Parathyroid adenoma (tissue), 2 donors: ENCODE measurements around the gene ATG9B.

ENCODE experiments used
- H2AFZ ChIP-seq: fragments of 300-600 bp; sonication (generic); one replicate; pipeline ENCODE4 v1.7.0; 2017; ENCODE audit warnings: antibody characterized with exemption, mild to moderate bottlenecking
- H3K27ac ChIP-seq: fragments of 300-600 bp; sonication (generic); one replicate; pipeline ENCODE4 v1.7.0; 2017
- H3K27me3 ChIP-seq: fragments of 300-600 bp; sonication (generic); one replicate; pipeline ENCODE4 v1.7.0; 2017; ENCODE audit warnings: low read length; ENCODE audit not compliant: control insufficient read depth, insufficient read depth
- H3K36me3 ChIP-seq: fragments of 300-600 bp; sonication (generic); one replicate; pipeline ENCODE4 v1.7.0; 2017; ENCODE audit warnings: low read length; ENCODE audit not compliant: control insufficient read depth, insufficient read depth
- H3K4me1 ChIP-seq: fragments of 300-600 bp; sonication (generic); one replicate; pipeline ENCODE4 v1.7.0; 2017; ENCODE audit warnings: control low read depth
- H3K4me2 ChIP-seq: fragments of 300-600 bp; sonication (generic); one replicate; pipeline ENCODE4 v1.7.0; 2017; ENCODE audit warnings: low read length
- H3K4me3 ChIP-seq: fragments of 300-600 bp; sonication (generic); one replicate; pipeline ENCODE4 v1.7.0; 2017; ENCODE audit warnings: low read depth, low read length
- H3K79me2 ChIP-seq: fragments of 300-600 bp; sonication (generic); one replicate; pipeline ENCODE4 v1.7.0; 2017; ENCODE audit warnings: control low read depth
- H3K9ac ChIP-seq: fragments of 300-600 bp; sonication (generic); one replicate; pipeline ENCODE4 v1.7.0; 2017; ENCODE audit warnings: mild to moderate bottlenecking
- H3K9me3 ChIP-seq: fragments of 300-600 bp; sonication (generic); one replicate; pipeline ENCODE4 v1.7.0; 2017; ENCODE audit warnings: low read length; ENCODE audit not compliant: control insufficient read depth
- CTCF ChIP-seq: fragments of 300-600 bp; sonication (generic); IDR thresholded peaks from one replicate; pipeline ENCODE4 v1.7.0; 2017; ENCODE audit warnings: antibody characterized with exemption, mild to moderate bottlenecking
- donor health status: primary hyperparathyroidism.

Gene ATG9B

GRCh38 chr7:150999497-151000230 lies 24.6 kb downstream of the ATG9B start:
- Histone ChIP-seq H3K4me2 (no peak overlapping the region), H2AFZ (no peak overlapping the region), H3K4me3 (no peak overlapping the region), H3K27me3 (no peaks in the 10 kb centered on the region), H3K4me1 (no peaks in the 10 kb centered on the region), H3K9ac (no peak overlapping the region), H3K27ac (no peak overlapping the region), H3K9me3 (no peaks in the 10 kb centered on the region), H3K79me2 (no peaks in the 10 kb centered on the region), H3K36me3 (no peaks in the 10 kb centered on the region)
- TF ChIP-seq CTCF: no peak

GRCh38 chr7:150999001-150999400 lies 25.3 kb downstream of the ATG9B start:
- no peak overlapping the region for H3K4me3 ChIP-seq
- no peaks in the 10 kb centered on the region for H3K36me3 ChIP-seq
- H3K9ac ChIP-seq: no peak overlapping the region
- H3K27me3 ChIP-seq: no peaks in the 10 kb centered on the region
- H3K79me2 ChIP-seq: no peaks in the 10 kb centered on the region
- TF ChIP-seq CTCF: no peak
- no peak overlapping the region for H3K27ac ChIP-seq
- no peak overlapping the region for H3K4me2 ChIP-seq
- no peaks in the 10 kb centered on the region for H3K9me3 ChIP-seq
- no peaks in the 10 kb centered on the region for H3K4me1 ChIP-seq
- no peak overlapping the region for H2AFZ ChIP-seq

GRCh38 chr7:150998341-150998740 lies 26.0 kb downstream of the ATG9B start:
- Histone ChIP-seq H3K4me2 (no peak overlapping the region), H3K4me1 (no peaks in the 10 kb centered on the region), H2AFZ (no peak overlapping the region), H3K27ac (no peak overlapping the region), H3K27me3 (no peaks in the 10 kb centered on the region), H3K9ac (no peak overlapping the region), H3K4me3 (no peak overlapping the region), H3K36me3 (no peaks in the 10 kb centered on the region), H3K79me2 (no peaks in the 10 kb centered on the region), H3K9me3 (no peaks in the 10 kb centered on the region)
- TF ChIP-seq CTCF: no peak

- no peak overlapping the region for H3K4me2 ChIP-seq
- no peaks in the 10 kb centered on the region for H3K36me3 ChIP-seq
Observed at GRCh38 chr7:150997817-150998216, 26.5 kb downstream of the ATG9B start.

More at GRCh38 chr7:150997817-150998216, 26.5 kb downstream of the ATG9B start:
- Histone ChIP-seq H3K9ac (no peak overlapping the region), H3K27me3 (no peaks in the 10 kb centered on the region), H3K9me3 (no peaks in the 10 kb centered on the region), H2AFZ (no peak overlapping the region), H3K79me2 (no peaks in the 10 kb centered on the region), H3K27ac (no peak overlapping the region), H3K4me3 (no peak overlapping the region), H3K4me1 (no peaks in the 10 kb centered on the region)
- no peak for TF ChIP-seq CTCF
